ENCODE measurements around the gene RASA3.
A peak's percentile ranks its signal among the peaks of the same experiment; 100 is the strongest.

RASA3 gene

GRCh38 chr13:114010401-114011101 lies 121.9 kb downstream of the RASA3 start:
- Mint-ChIP-seq H3K27ac (peak overlapping the region; percentile 82), H3K36me3 (ENCODE audit: low read depth) (peaks cover 19% of the 10 kb centered on the region), H3K9me3 (no peaks in the 10 kb centered on the region), H3K4me1 (peaks cover 3% of the 10 kb centered on the region), H3K27me3 (ENCODE audit: low read depth, poor library complexity) (peaks cover 5% of the 10 kb centered on the region), H3K4me3 (no peak overlapping the region)
- no peak for DNase-seq
- no peak for TF ChIP-seq CTCF (IDR thresholded peaks at IDR 0.05)

- Mint-ChIP-seq H3K27me3 (ENCODE audit: low read depth, poor library complexity) (peaks cover 5% of the 10 kb centered on the region), H3K4me3 (no peak overlapping the region), H3K36me3 (ENCODE audit: low read depth) (peaks cover 19% of the 10 kb centered on the region), H3K4me1 (no peaks in the 10 kb centered on the region), H3K27ac (no peak overlapping the region), H3K9me3 (no peaks in the 10 kb centered on the region)
- no peak for TF ChIP-seq CTCF (IDR thresholded peaks at IDR 0.05)
- no peak for DNase-seq
These were observed 122.6 kb downstream of the RASA3 start for GRCh38 chr13:114009590-114010400.

GRCh38 chr13:114008964-114009589 lies 123.3 kb downstream of the RASA3 start:
- Mint-ChIP-seq H3K27me3 (ENCODE audit: low read depth, poor library complexity) (peaks cover 5% of the 10 kb centered on the region), H3K9me3 (no peaks in the 10 kb centered on the region), H3K36me3 (ENCODE audit: low read depth) (peaks cover 19% of the 10 kb centered on the region), H3K4me3 (no peak overlapping the region), H3K4me1 (no peaks in the 10 kb centered on the region), H3K27ac (no peak overlapping the region)
- no peak for DNase-seq
- no peak for TF ChIP-seq CTCF (IDR thresholded peaks at IDR 0.05)

- peaks cover 5% of the 10 kb centered on the region for H3K27me3 Mint-ChIP-seq (ENCODE audit: low read depth, poor library complexity)
- TF ChIP-seq CTCF (IDR thresholded peaks at IDR 0.05) = no peak
- H3K36me3 Mint-ChIP-seq (ENCODE audit: low read depth) = peaks cover 19% of the 10 kb centered on the region
- peak overlapping the region; percentile 83 for H3K27ac Mint-ChIP-seq
- H3K4me1 Mint-ChIP-seq = no peaks in the 10 kb centered on the region
- H3K4me3 Mint-ChIP-seq = no peak overlapping the region
- no peaks in the 10 kb centered on the region for H3K9me3 Mint-ChIP-seq
- DNase-seq = no peak
These were observed 124.9 kb downstream of the RASA3 start for GRCh38 chr13:114007566-114007965.

- no peak overlapping the region for H3K4me3 Mint-ChIP-seq
- H3K9me3 Mint-ChIP-seq = no peaks in the 10 kb centered on the region
- no peaks in the 10 kb centered on the region for H3K4me1 Mint-ChIP-seq
- DNase-seq = no peak
- TF ChIP-seq CTCF (IDR thresholded peaks at IDR 0.05) = no peak
- peak overlapping the region; percentile 33 for H3K27ac Mint-ChIP-seq
- peaks cover 12% of the 10 kb centered on the region for H3K36me3 Mint-ChIP-seq (ENCODE audit: low read depth)
- peaks cover 5% of the 10 kb centered on the region for H3K27me3 Mint-ChIP-seq (ENCODE audit: low read depth, poor library complexity)
These were observed 127.2 kb downstream of the RASA3 start for GRCh38 chr13:114005206-114005724.
